ENCODE data around the gene ROPN1.

Gene ROPN1

GRCh38 chr3:123936400-123936799, 55.5 kb downstream of the ROPN1 start:
- no peaks in the 10 kb centered on the region for H3K9me3 ChIP-seq (ENCODE audit: insufficient read depth, low read length, severe bottlenecking)
- no peak for ATAC-seq (ENCODE audit: insufficient read depth, low read depth)
- DNase-seq = no peak
- H3K79me2 ChIP-seq (ENCODE audit: insufficient read depth, low read length) = no peaks in the 10 kb centered on the region
- no peaks in the 10 kb centered on the region for H3K27me3 ChIP-seq (ENCODE audit: insufficient read depth, low read length, poor library complexity)
- H3K9ac ChIP-seq (ENCODE audit: low read depth, low read length) = no peak overlapping the region
- H3K4me1 ChIP-seq (ENCODE audit: insufficient read depth, low read length) = no peaks in the 10 kb centered on the region
- no peak overlapping the region for H3K4me2 ChIP-seq (ENCODE audit: insufficient read depth, low read length)
- no peaks in the 10 kb centered on the region for H4K20me1 ChIP-seq (ENCODE audit: insufficient read depth, low read length)
- H2AFZ ChIP-seq (ENCODE audit: low read depth, low read length) = no peak overlapping the region
- H3K36me3 ChIP-seq (ENCODE audit: insufficient read depth, low read length) = peaks cover 71% of the 10 kb centered on the region
- no peak for TF ChIP-seq CTCF (IDR thresholded peaks at IDR 0.05; ENCODE audit: borderline replicate concordance, extremely low read depth, low read length, poor library complexity, severe bottlenecking)
- no peak overlapping the region for H3K27ac ChIP-seq (ENCODE audit: low read length)
- no peak overlapping the region for H3K4me3 ChIP-seq (ENCODE audit: low read depth in 1 of 2, low read length in 2 of 2)

GRCh38 chr3:123935830-123936229, 56.1 kb downstream of the ROPN1 start:
- Histone ChIP-seq H3K9me3 (ENCODE audit: insufficient read depth, low read length, severe bottlenecking) (no peaks in the 10 kb centered on the region), H4K20me1 (ENCODE audit: insufficient read depth, low read length) (no peaks in the 10 kb centered on the region), H3K4me1 (ENCODE audit: insufficient read depth, low read length) (no peaks in the 10 kb centered on the region), H3K4me2 (ENCODE audit: insufficient read depth, low read length) (no peak overlapping the region), H3K9ac (ENCODE audit: low read depth, low read length) (no peak overlapping the region), H3K79me2 (ENCODE audit: insufficient read depth, low read length) (no peaks in the 10 kb centered on the region), H3K27me3 (ENCODE audit: insufficient read depth, low read length, poor library complexity) (no peaks in the 10 kb centered on the region), H3K36me3 (ENCODE audit: insufficient read depth, low read length) (peaks cover 66% of the 10 kb centered on the region), H2AFZ (ENCODE audit: low read depth, low read length) (no peak overlapping the region), H3K4me3 (ENCODE audit: low read depth in 1 of 2, low read length in 2 of 2) (no peak overlapping the region), H3K27ac (ENCODE audit: low read length) (no peak overlapping the region)
- DNase-seq = no peak
- ATAC-seq (ENCODE audit: insufficient read depth, low read depth) = no peak
- no peak for TF ChIP-seq EZH2 (IDR thresholded peaks at IDR 0.05; ENCODE audit: borderline replicate concordance, low read depth, low read length, severe bottlenecking)
- no peak for TF ChIP-seq CTCF (IDR thresholded peaks at IDR 0.05; ENCODE audit: borderline replicate concordance, extremely low read depth, low read length, poor library complexity, severe bottlenecking)

- H3K9ac ChIP-seq (ENCODE audit: low read depth, low read length) = no peak overlapping the region
- H3K9me3 ChIP-seq (ENCODE audit: insufficient read depth, low read length, severe bottlenecking) = no peaks in the 10 kb centered on the region
- no peaks in the 10 kb centered on the region for H4K20me1 ChIP-seq (ENCODE audit: insufficient read depth, low read length)
- H3K27me3 ChIP-seq (ENCODE audit: insufficient read depth, low read length, poor library complexity) = no peaks in the 10 kb centered on the region
- TF ChIP-seq EZH2 (IDR thresholded peaks at IDR 0.05; ENCODE audit: borderline replicate concordance, low read depth, low read length, severe bottlenecking) (no peak), CTCF (IDR thresholded peaks at IDR 0.05; ENCODE audit: borderline replicate concordance, extremely low read depth, low read length, poor library complexity, severe bottlenecking) (no peak)
- no peaks in the 10 kb centered on the region for H3K79me2 ChIP-seq (ENCODE audit: insufficient read depth, low read length)
- no peaks in the 10 kb centered on the region for H3K4me1 ChIP-seq (ENCODE audit: insufficient read depth, low read length)
- ATAC-seq (ENCODE audit: insufficient read depth, low read depth) (no peak), DNase-seq (no peak)
- H2AFZ ChIP-seq (ENCODE audit: low read depth, low read length) = no peak overlapping the region
- H3K36me3 ChIP-seq (ENCODE audit: insufficient read depth, low read length) = peaks cover 68% of the 10 kb centered on the region
- no peak overlapping the region for H3K27ac ChIP-seq (ENCODE audit: low read length)
- H3K4me3 ChIP-seq (ENCODE audit: low read depth in 1 of 2, low read length in 2 of 2) = no peak overlapping the region
- H3K4me2 ChIP-seq (ENCODE audit: insufficient read depth, low read length) = no peak overlapping the region
Measured at GRCh38 chr3:123934250-123934649, 57.7 kb downstream of the ROPN1 start.

- DNase-seq = no peak
- no peak overlapping the region for H3K4me3 ChIP-seq (ENCODE audit: low read depth in 1 of 2, low read length in 2 of 2)
- H3K79me2 ChIP-seq (ENCODE audit: insufficient read depth, low read length) = no peaks in the 10 kb centered on the region
- H3K36me3 ChIP-seq (ENCODE audit: insufficient read depth, low read length) = peaks cover 78% of the 10 kb centered on the region
- no peaks in the 10 kb centered on the region for H4K20me1 ChIP-seq (ENCODE audit: insufficient read depth, low read length)
- H3K9ac ChIP-seq (ENCODE audit: low read depth, low read length) = no peak overlapping the region
- no peak overlapping the region for H3K27ac ChIP-seq (ENCODE audit: low read length)
- no peak overlapping the region for H2AFZ ChIP-seq (ENCODE audit: low read depth, low read length)
- H3K9me3 ChIP-seq (ENCODE audit: insufficient read depth, low read length, severe bottlenecking) = no peaks in the 10 kb centered on the region
- TF ChIP-seq CTCF (IDR thresholded peaks at IDR 0.05; ENCODE audit: borderline replicate concordance, extremely low read depth, low read length, poor library complexity, severe bottlenecking) (no peak), EZH2 (IDR thresholded peaks at IDR 0.05; ENCODE audit: borderline replicate concordance, low read depth, low read length, severe bottlenecking) (no peak)
- no peaks in the 10 kb centered on the region for H3K4me1 ChIP-seq (ENCODE audit: insufficient read depth, low read length)
- H3K27me3 ChIP-seq (ENCODE audit: insufficient read depth, low read length, poor library complexity) = no peaks in the 10 kb centered on the region
- ATAC-seq (ENCODE audit: insufficient read depth, low read depth) = no peak
- H3K4me2 ChIP-seq (ENCODE audit: insufficient read depth, low read length) = no peak overlapping the region
Measured at GRCh38 chr3:123930445-123930844, 61.5 kb downstream of the ROPN1 start.
